Measurements from ENCODE around the gene GLIS1.

GLIS1 gene

DNA sequence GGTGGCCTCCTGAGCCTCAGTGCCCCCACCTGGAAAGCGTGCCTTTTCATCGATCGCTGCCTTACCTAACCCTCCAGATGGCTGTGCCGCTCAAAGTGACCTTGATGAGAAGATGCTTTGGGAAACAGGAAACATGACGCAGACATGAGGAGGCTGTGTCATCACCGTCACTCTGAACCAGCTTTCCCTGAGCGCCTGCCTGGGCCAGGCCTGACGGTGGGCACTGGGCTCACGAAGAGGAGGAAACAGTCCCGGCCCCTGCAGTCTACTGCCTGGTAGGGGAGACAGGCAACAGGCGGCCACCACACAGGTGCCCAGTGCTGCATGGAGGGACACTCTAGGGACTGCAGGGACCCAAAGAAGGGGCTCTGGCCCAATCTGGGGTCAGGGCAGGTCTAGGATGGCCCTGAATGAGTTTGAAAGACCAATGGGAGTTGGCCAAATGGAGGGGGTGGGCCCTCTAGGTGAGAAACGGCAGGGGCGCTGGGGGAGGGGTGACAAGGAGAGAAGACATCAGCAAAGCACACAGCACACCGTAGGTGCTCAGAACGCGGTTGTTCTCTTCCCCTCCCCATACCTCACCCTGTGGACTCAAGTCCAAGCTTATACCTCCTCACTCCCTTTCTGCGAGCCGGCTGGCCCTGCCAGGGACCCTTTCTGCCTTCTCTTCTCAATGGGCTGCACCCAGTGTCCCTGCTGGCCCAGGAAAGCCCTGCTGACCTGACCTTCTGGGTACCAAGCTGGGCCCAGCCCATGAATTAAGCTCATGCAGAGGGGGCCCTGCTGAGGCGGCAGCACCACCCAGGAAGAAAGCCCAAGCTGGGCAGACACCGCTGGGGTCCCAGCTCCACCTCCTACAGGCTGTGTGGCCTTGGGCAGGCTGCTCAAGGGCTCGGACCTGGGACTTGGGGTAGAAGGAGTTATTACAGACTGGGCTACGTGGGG lies 44.9 kb downstream of the GLIS1 start:
- no peak for DNase-seq (ENCODE audit: low read depth)

GRCh38 chr1:53693339-53693738 lies 45.6 kb downstream of the GLIS1 start:
- no peak for DNase-seq (ENCODE audit: low read depth)

- no peak for DNase-seq (ENCODE audit: low read depth)
Measured at GRCh38 chr1:53691326-53691725, 47.6 kb downstream of the GLIS1 start.

GRCh38 chr1:53690411-53690810 lies 48.6 kb downstream of the GLIS1 start:
- no peak for DNase-seq (ENCODE audit: low read depth)

- no peak for DNase-seq (ENCODE audit: low read depth)
Measured at GRCh38 chr1:53689736-53690326, 49.1 kb downstream of the GLIS1 start.

DNA sequence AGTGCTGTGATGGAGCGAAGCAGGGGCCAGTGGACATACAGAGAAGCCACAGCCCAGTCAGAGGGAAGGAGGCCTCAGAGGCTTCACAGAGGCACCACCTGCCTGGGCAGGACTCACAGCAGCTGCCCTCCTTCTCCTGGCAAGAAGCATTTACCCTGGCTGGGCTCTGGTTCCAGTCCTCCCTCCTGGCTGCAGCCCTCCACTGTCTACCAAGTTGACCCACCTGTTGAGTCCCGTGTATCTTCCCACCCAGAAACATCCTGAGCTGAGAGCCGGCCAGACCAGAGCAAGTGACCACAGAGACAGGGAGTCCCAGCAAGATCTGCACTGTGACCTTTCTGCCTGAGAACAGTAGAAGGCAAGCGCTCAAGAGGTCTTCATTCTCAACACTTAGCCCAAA lies 49.7 kb downstream of the GLIS1 start:
- no peak for DNase-seq (ENCODE audit: low read depth)

GRCh38 chr1:53688381-53689102 lies 50.4 kb downstream of the GLIS1 start:
- no peak for DNase-seq (ENCODE audit: low read depth)

DNA sequence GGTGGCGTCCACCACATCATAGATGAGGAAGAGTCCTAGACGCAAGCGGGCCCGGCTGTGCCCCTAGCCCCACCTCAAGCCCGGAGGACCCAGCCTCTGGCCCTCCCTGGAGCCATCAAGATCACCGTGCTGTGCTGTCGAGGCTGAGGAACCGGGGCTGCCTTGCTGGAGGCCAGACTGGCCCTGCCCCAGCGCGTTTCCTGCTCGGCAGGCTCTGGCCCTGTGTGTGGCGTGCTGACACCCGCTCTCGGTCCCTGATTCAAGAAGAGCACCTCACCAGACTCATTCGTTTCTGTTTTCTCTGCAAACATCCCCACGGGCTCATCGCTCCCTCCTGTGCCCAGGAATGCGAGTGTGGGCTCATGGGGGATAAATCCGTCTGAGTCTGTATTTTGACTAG lies 51.1 kb downstream of the GLIS1 start:
- no peak for DNase-seq (ENCODE audit: low read depth)

- no peak for DNase-seq (ENCODE audit: low read depth)
Measured at GRCh38 chr1:53687426-53687825, 51.5 kb downstream of the GLIS1 start.

DNA sequence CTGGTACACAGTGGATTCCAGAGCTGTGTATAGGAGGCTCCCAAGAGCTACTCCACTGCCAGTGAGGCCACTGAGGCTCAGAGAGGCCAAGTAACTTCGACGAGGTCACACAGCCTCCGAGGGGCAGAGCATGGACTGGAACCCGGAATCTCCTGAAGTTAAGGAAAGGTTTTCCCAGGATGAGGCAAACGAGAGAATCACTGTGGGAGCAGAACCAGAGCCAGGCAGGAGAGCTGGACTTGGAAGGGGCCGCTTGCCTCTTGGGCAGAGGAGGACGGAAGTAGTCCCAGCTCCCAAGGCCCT lies 52.0 kb downstream of the GLIS1 start:
- DNase-seq (ENCODE audit: low read depth) = no peak

DNA sequence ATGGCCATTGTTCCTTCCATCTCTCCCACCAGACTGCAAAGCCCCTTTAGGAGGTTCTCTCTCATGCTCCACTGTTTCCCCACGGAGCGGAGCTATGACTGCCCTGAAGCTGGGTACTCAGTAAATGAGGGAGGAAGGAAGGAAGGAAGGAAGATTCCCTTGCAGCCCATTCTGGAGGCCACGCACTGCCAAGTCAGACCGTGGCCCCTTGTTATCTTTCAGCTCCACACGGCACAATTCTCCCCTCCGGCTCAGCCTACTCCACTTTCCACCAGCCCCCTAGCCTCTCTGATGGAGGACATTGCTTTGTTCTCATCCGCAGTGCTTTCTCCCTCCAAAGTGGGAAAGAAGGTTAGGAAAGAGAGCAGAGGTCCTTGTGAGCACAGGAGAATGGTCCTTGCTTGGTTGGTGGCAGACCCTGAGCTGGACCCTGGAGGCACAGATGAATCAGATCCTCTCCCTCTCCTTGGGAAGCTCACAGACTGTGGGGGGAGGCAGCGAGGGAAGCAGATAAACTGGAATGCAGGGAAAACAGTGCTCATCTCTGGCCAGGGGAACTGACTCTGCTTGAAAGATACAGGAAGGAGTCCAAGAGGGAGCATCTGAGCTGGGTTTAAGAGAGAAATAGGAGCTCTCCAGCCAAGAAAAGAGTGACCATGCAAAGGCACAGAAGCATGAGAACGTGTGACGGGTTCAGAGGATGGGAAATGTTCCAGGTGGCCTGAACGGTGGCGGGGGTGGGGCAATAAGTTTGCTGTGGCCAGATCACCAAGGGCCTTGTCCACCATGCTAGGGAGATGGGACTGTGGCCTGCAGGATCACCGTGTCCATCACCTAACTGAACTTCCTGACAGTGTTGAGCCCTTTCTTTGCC lies 52.6 kb downstream of the GLIS1 start:
- no peak for DNase-seq (ENCODE audit: low read depth)

DNA sequence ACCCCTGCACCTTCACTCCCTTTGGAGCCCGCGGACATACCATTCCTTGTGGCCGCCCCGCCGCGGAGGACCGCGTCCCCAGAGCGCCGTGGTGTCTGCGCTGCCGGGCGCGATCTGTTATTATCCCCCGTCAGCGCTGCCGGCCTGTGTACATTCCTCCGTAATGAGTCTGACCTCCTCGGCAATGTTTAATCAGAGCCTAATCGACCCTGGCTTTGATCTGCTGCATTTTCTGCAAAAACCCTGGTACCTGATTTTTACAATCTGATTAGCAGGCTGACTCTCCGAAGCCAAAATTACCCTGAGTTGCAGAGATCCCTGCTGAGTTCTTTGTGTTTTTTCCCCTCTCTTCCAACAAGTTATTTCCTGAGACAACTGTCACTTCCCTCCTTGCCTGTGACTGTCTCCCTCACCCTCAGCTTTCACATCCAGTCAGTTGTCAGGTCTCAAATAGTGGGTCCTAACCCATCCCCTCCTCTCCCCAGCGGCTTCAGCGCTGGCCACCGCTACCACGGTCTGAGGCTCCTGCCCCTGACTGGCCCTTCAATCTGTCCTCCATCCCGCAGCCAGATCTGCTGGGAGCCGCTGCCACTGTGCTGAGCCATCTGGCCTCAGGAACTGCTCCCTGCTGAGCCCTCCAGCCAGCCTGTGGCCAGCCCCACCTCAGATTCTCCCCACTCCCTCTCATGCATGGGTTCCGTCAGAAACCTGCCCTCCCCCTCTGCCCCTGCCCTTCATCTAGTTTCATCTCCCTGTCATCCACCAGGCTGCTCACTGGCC lies 53.5 kb downstream of the GLIS1 start:
- DNase-seq (ENCODE audit: low read depth) = no peak

DNA sequence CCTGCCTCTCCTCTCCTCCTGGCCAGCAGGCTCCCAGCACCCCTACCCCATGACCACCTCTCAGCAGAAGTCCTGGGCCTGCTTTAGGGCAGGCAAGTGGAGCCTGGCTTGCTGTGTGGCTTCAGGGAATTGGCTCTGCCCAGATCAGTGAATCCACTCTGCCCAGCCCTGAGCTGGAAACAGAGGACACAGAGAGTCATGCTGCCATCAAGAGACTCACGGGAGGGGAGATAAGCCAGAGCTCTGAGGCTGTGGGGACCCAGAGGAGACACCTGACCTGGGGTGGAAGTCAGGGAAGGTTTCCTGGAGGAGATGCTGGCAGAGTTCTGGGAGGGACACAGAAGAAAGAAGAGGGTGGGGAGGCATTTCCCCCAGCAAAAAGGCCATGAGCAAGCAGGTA lies 54.2 kb downstream of the GLIS1 start:
- no peak for DNase-seq (ENCODE audit: low read depth)

DNA sequence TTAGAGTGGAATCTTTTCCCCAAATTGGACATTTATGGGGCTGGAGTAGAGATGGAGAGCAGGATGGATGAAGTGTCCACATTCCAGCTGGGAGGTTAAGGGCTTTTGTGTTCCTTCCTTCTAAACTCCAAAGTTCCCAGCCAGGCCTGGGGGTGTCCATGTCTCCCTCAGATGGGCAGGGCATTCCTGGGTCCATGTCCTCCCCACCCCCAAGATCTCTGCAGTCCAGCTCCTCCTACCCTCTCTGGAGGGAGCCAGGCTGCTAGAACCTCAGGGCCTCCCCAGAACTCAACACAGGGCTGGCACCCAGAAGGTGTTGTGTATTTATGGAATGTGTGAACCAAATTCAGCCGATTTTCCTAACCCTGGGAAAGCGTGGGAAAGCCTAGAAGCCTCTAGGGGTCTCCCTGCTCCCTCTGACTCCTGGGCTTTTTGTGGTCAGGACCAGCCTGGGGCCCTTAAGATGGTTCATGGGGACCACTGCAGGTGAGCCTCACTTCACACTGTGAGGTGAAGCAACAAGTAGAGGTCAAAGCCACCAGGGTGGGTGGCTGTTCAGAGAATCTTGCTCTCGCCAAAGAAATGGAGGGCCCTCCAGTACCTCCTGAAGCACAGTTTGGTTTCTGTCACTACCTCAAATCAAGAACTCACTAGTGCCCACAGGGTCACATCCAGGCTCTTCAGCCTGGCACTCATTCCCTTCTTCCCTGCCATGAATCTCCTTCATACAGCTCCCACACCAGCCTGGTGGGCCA lies 54.8 kb downstream of the GLIS1 start:
- DNase-seq (ENCODE audit: low read depth) = no peak

- DNase-seq (ENCODE audit: low read depth) = no peak
Measured at GRCh38 chr1:53682881-53683280, 56.1 kb downstream of the GLIS1 start.

DNA sequence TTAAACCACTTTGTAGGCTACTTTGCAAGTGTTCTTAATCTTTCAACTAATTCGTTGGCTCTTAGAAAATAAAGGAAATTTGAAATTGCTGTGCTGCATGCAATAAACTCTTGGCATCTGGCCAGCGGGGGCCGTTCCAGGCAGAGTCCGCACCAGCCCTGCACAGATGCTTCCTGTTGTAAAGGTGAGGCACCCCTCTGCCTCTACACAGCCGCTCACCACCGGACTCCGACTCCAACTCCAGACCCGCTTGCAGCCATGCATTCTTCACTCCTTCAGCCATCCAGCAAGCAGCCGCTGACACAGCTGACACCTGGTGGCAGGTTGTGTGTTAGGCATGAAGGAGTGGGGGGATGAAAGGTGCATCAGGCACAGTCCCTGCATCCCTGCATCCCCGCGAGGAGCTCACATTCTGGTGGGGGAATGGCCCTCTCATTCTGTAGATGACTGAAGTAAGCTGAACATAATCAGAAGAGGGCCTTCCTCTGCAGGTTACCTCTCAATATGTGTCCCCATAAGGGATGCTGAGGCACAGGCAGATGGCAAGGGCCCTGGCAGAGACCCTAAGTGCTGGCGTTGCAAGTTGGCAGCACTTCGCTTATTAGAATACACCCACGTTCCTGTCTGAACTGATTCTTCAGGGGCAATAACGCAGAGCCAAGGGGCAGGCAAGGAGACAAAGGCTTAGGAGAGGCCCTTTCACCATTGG lies 56.8 kb downstream of the GLIS1 start:
- DNase-seq (ENCODE audit: low read depth) = no peak

- DNase-seq (ENCODE audit: low read depth) = no peak
Measured at GRCh38 chr1:53681351-53681976, 57.5 kb downstream of the GLIS1 start.

DNA sequence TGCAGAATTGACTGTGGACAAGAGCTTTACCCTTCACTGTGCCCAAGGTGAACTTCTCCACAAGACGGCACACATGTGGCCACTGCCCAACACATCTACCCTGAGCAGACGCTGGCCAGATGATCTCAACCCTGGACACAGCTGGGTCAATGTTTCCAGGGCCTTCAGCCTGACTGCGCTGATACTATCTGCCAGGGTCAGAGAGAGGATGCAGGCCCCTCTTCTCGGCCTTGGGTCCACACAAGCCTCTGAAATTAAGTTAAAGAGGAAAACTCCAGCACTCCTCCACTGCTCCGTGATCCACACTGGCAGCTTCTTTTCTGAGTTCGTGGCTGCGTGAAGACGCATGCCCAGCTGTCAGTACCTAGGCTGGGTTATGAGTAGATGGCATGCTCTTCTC lies 58.1 kb downstream of the GLIS1 start:
- DNase-seq (ENCODE audit: low read depth) = no peak
